Measurements from ENCODE around the gene IER5. TPM values are rescaled to one million over a fixed set of nuclear protein-coding genes. Genes with fewer than 3 reads are reported as not detected.

The IER5 gene
- total and polyA plus RNA-seq, 9 of the 15 experiments (the other 6 are each of a cell fraction or from before 2014, with no cell fraction given) = 2.4 to 32.1 (median 12.0) TPM

GRCh38 chr1:181129771-181130606 lies 41.5 kb downstream of the IER5 start (continued):
- TF ChIP-seq E4F1 (CRISPR knock-in tag; IDR thresholded peaks at IDR 0.05; ENCODE audit: borderline replicate concordance) (no peak), ZNF586 (CRISPR knock-in tag; conservative IDR thresholded peaks at IDR 0.05) (no peak), FIP1L1 (IDR thresholded peaks at IDR 0.05; ENCODE audit: low read depth, low read length, poor library complexity, severe bottlenecking) (no peak), BHLHE40 (IDR thresholded peaks at IDR 0.05; ENCODE audit: low read length) (peak; percentile 87), NUFIP1 (IDR thresholded peaks at IDR 0.05; ENCODE audit: partially characterized antibody) (no peak), NFIC (IDR thresholded peaks at IDR 0.05) (peak; percentile 81), ZNF79 (CRISPR knock-in tag; IDR thresholded peaks at IDR 0.05; ENCODE audit: low read depth) (no peak), GABPA (tag; conservative IDR thresholded peaks at IDR 0.05; ENCODE audit: low read depth) (no peak), CSDE1 (IDR thresholded peaks at IDR 0.05) (no peak), CBFA2T2 (conservative IDR thresholded peaks at IDR 0.05) (peak; percentile 87), HBP1 (CRISPR knock-in tag; IDR thresholded peaks at IDR 0.05) (no peak; the same call in 1 of the 2 replicates), PHF20 (IDR thresholded peaks at IDR 0.05; ENCODE audit: partially characterized antibody) (no peak), BRF1 (IDR thresholded peaks at IDR 0.05; ENCODE audit: borderline replicate concordance, extremely low read depth, insufficient read length) (no peak), ZNF583 (CRISPR knock-in tag; IDR thresholded peaks at IDR 0.05) (no peak), E2F6 (IDR thresholded peaks at IDR 0.05; ENCODE audit: borderline replicate concordance in 1 of 2, extremely low read depth in 1 of 2, insufficient read depth in 1 of 2, insufficient read length in 1 of 2, low read depth in 1 of 2, low read length in 1 of 2, poor library complexity in 1 of 2, severe bottlenecking in 1 of 2) (peak; percentile 42 to 48)
